Measurements from ENCODE around the gene NTHL1.

DNA sequence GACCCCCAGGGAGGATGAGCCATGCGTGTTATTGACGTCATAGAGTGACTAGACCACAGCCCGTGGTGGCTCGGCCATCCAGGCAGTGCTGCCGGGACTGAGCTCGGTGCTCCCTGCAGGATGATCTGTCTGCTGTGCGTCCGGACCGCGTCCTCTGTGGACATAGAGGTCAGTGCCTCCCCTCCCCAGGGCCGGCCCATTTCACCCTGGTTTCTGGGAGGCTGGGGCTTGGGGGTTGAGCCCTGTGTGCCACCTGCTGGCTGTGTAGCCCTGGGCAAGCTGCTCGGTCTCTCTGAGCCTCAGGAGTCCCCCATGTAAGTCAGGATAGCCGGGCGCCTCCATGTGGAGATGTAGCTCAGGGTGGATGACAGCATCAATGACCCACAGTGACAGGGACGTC, 8.4 kb upstream of the NTHL1 start:
- TF ChIP-seq, protein P1, sequence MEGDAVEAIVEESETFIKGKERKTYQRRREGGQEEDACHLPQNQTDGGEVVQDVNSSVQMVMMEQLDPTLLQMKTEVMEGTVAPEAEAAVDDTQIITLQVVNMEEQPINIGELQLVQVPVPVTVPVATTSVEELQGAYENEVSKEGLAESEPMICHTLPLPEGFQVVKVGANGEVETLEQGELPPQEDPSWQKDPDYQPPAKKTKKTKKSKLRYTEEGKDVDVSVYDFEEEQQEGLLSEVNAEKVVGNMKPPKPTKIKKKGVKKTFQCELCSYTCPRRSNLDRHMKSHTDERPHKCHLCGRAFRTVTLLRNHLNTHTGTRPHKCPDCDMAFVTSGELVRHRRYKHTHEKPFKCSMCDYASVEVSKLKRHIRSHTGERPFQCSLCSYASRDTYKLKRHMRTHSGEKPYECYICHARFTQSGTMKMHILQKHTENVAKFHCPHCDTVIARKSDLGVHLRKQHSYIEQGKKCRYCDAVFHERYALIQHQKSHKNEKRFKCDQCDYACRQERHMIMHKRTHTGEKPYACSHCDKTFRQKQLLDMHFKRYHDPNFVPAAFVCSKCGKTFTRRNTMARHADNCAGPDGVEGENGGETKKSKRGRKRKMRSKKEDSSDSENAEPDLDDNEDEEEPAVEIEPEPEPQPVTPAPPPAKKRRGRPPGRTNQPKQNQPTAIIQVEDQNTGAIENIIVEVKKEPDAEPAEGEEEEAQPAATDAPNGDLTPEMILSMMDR (IDR thresholded peaks at IDR 0.05), result no peak
- TF ChIP-seq FOXP1 (CRISPR knock-in tag; IDR thresholded peaks at IDR 0.05; ENCODE audit: borderline replicate concordance) (no peak), NR2C2 (CRISPR knock-in tag; IDR thresholded peaks at IDR 0.05) (no peak), ZNF232 (CRISPR knock-in tag; IDR thresholded peaks at IDR 0.05) (no peak), ZNF138 (CRISPR knock-in tag; conservative IDR thresholded peaks at IDR 0.05) (no peak), TCF7 (CRISPR knock-in tag; IDR thresholded peaks at IDR 0.05; ENCODE audit: low read depth) (no peak), FOXK1 (CRISPR knock-in tag; IDR thresholded peaks at IDR 0.05) (no peak), NFYB (CRISPR knock-in tag; conservative IDR thresholded peaks at IDR 0.05; ENCODE audit: low read depth) (no peak), TEAD4 (CRISPR knock-in tag; IDR thresholded peaks at IDR 0.05) (no peak)
- TF ChIP-seq, protein P2, sequence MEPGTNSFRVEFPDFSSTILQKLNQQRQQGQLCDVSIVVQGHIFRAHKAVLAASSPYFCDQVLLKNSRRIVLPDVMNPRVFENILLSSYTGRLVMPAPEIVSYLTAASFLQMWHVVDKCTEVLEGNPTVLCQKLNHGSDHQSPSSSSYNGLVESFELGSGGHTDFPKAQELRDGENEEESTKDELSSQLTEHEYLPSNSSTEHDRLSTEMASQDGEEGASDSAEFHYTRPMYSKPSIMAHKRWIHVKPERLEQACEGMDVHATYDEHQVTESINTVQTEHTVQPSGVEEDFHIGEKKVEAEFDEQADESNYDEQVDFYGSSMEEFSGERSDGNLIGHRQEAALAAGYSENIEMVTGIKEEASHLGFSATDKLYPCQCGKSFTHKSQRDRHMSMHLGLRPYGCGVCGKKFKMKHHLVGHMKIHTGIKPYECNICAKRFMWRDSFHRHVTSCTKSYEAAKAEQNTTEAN (CRISPR knock-in tag; IDR thresholded peaks at IDR 0.05), result no peak
- TF ChIP-seq, protein P3, sequence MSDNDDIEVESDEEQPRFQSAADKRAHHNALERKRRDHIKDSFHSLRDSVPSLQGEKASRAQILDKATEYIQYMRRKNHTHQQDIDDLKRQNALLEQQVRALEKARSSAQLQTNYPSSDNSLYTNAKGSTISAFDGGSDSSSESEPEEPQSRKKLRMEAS (CRISPR knock-in tag; IDR thresholded peaks at IDR 0.05), result no peak
- TF ChIP-seq, protein P4, sequence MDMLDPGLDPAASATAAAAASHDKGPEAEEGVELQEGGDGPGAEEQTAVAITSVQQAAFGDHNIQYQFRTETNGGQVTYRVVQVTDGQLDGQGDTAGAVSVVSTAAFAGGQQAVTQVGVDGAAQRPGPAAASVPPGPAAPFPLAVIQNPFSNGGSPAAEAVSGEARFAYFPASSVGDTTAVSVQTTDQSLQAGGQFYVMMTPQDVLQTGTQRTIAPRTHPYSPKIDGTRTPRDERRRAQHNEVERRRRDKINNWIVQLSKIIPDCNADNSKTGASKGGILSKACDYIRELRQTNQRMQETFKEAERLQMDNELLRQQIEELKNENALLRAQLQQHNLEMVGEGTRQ (CRISPR knock-in tag; IDR thresholded peaks at IDR 0.05), result no peak
